Naive thymus-derived CD4-positive, alpha-beta T cell (primary cell): ENCODE data around the gene NTM. TPM values are rescaled to one million over a fixed set of nuclear protein-coding genes. Genes with fewer than 3 reads are reported as not detected.

Experiments used
- ATAC-seq: fragments of 150-1000 bp; cut with Tn5 transposase; 2 replicates; pipeline ENCODE4 v1.10.0; 2021; ENCODE audit warnings: mild to moderate bottlenecking, moderate library complexity
- CTCF ChIA-PET: fragments of 350-600 bp; sonication (Branson Sonifier 250); formaldehyde crosslinking; loops from one replicate; lab custom pipeline; 2021; ENCODE audit warnings: antibody characterized with exemption; lab: Charles Lee
- POLR2A ChIA-PET: fragments of 350-600 bp; sonication (Branson Sonifier 250); formaldehyde crosslinking; loops from one replicate; lab custom pipeline; 2021; ENCODE audit warnings: antibody characterized with exemption, inconsistent platforms; lab: Charles Lee
- DNase-seq, 9 donors: peaks; one replicate each; pipeline versions ENCODE4 v3.0.0 to v3.0.0-alpha.2; 2020 to 2022; ENCODE audit warnings: mixed read lengths in 1 of 9
- H3K27ac ChIP-seq: one replicate; pipeline ENCODE4 v1.7.0; 2013; ENCODE audit warnings: mild to moderate bottlenecking, low read depth, low read length, moderate library complexity
- H3K27me3 ChIP-seq, 2 donors: one replicate each; pipeline ENCODE4 v1.7.0; 2013; ENCODE audit warnings: low read length in 2 of 2, mild to moderate bottlenecking in 2 of 2, moderate library complexity in 2 of 2; ENCODE audit not compliant: control insufficient read depth in 2 of 2, insufficient read depth in 2 of 2
- H3K36me3 ChIP-seq, 3 experiments: 1 replicate in 2 of 3; 2 replicates in 1 of 3; pipeline ENCODE4 v1.7.0; 2013; ENCODE audit warnings: low read length in 3 of 3, mild to moderate bottlenecking in 3 of 3, moderate library complexity in 1 of 3; ENCODE audit not compliant: insufficient read depth in 3 of 3, control insufficient read depth in 2 of 3
- H3K4me1 ChIP-seq, 2 donors: one replicate each; pipeline ENCODE4 v1.7.0; 2013; ENCODE audit warnings: low read length in 2 of 2, mild to moderate bottlenecking in 2 of 2, moderate library complexity in 1 of 2; ENCODE audit not compliant: control insufficient read depth in 2 of 2, insufficient read depth in 2 of 2
- H3K4me3 ChIP-seq: 2 replicates; pipeline ENCODE4 v1.7.0; 2013; ENCODE audit warnings: mild to moderate bottlenecking, low read length
- H3K9me3 ChIP-seq, 3 experiments: 1 replicate in 2 of 3; 2 replicates in 1 of 3; pipeline ENCODE4 v1.7.0; 2013; ENCODE audit warnings: low read length in 3 of 3; ENCODE audit not compliant: control insufficient read depth in 2 of 3
- H3K27ac Mint-ChIP-seq, 9 donors: one replicate each; pipeline ENCODE4 v1.8.0; 2020 to 2022; ENCODE audit warnings: mixed read lengths in 9 of 9, mild to moderate bottlenecking in 8 of 9, moderate library complexity in 5 of 9, inconsistent platforms in 2 of 9
- H3K27me3 Mint-ChIP-seq, 5 donors: one replicate each; pipeline ENCODE4 v1.8.0; 2021 to 2022; ENCODE audit warnings: mixed read lengths in 5 of 5, mild to moderate bottlenecking in 1 of 5
- H3K36me3 Mint-ChIP-seq, 5 donors: one replicate each; pipeline ENCODE4 v1.8.0; 2020 to 2022; ENCODE audit warnings: mixed read lengths in 5 of 5, mild to moderate bottlenecking in 3 of 5, inconsistent platforms in 1 of 5
- H3K4me1 Mint-ChIP-seq, 7 donors: one replicate each; pipeline ENCODE4 v1.8.0; 2020 to 2022; ENCODE audit warnings: mixed read lengths in 7 of 7, mild to moderate bottlenecking in 3 of 7, inconsistent platforms in 1 of 7
- H3K4me3 Mint-ChIP-seq, 10 donors: one replicate each; pipeline ENCODE4 v1.8.0; 2020 to 2022; ENCODE audit warnings: mild to moderate bottlenecking in 10 of 10, mixed read lengths in 10 of 10, moderate library complexity in 6 of 10, inconsistent platforms in 2 of 10
- H3K9me3 Mint-ChIP-seq, 11 donors: one replicate each; pipeline ENCODE4 v1.8.0; 2020 to 2022; ENCODE audit warnings: mixed read lengths in 11 of 11, mild to moderate bottlenecking in 4 of 11, inconsistent platforms in 1 of 11, moderate library complexity in 1 of 11
- intact Hi-C, 2 donors: fragments of 100-400 bp; cut with micrococcal nuclease; formaldehyde crosslinking; loops; one replicate each; pipeline ENCODE4 v1.15.1; 2023
- polyA plus RNA-seq, 2 donors: library from polyadenylated mRNA; unstranded; fragments of 300-500 nt; fragmentation: Illumina TruSeq; gene quantifications; one replicate each; pipeline ENCODE4 v1.2.3, GENCODE V29; 2021
- total RNA-seq, 6 experiments: library from RNA in 5 of 6; stranded (reverse) in 5 of 6; gene quantifications; 1 replicate in 5 of 6; 2 replicates in 1 of 6; pipeline ENCODE4 v1.2.3 and lab custom pipeline; 2021 to 2026

Gene NTM
- total and polyA plus RNA-seq, 7 experiments from 2014 or later = not detected

DNA sequence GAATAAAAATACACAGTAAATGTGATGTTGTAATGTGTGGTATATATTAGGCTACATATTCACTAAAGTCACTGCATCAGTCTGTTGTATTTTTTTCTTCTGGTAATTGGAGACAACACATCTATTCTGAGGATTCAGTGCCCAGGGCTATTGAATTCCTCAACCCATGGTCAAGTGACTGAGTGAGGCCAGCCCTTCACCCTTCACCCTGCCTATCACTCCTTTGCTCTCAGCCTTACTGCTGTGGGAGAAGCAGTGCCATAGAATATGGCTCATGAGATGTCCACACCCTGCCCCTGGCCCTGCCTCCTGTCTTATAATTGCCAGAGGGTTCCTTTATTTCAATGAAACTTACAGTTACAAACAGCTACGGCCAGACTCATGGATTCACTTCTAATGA, 295.6 kb downstream of the NTM start:
- no peaks in the 10 kb centered on the region for H3K27me3 ChIP-seq
- no peaks in the 10 kb centered on the region for H3K4me1 ChIP-seq
- no peak overlapping the region for H3K4me3 ChIP-seq
- no peak overlapping the region for H3K27ac ChIP-seq
- DNase-seq = no peak
- ChIA-PET POLR2A (no interaction called here), CTCF (interaction anchor here (0.8 kb wide), 1 partner anchor 25 kb away, joined by 3 read pairs; no protein-coding TSS in a partner anchor)
- H3K27ac Mint-ChIP-seq = no peak overlapping the region
- H3K4me3 Mint-ChIP-seq = no peak overlapping the region
- H3K9me3 Mint-ChIP-seq = peaks cover 0 to 2% (median 0%) of the 10 kb centered on the region in 11 donors
- intact Hi-C loops = no loop called here
- H3K9me3 ChIP-seq = no peaks in the 10 kb centered on the region
- peaks cover 0 to 12% (median 0%) of the 10 kb centered on the region in 5 donors for H3K27me3 Mint-ChIP-seq
- no peaks in the 10 kb centered on the region for H3K36me3 ChIP-seq
- H3K36me3 Mint-ChIP-seq = no peaks in the 10 kb centered on the region
- ATAC-seq = no peak
- peaks cover 0 to 6% (median 0%) of the 10 kb centered on the region in 7 donors for H3K4me1 Mint-ChIP-seq

DNA sequence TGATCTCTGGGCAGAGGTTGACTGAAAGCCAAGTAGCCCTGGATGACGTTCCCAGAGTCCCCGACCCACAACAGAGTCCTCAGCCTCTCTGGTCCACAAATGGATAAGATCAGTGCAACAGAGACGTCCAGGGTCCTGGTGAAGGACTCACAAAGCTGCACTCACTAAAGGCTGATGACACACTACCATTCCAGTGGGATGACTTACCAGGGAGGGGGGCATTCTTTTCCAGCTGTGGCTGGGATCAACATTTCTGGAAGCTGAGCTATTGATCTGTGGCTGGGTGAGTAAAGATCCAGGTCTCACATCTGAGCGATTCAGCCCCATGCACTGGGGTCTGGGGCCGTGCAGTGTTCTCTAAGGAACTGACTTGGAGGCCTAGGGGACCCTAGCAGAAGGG, 296.2 kb downstream of the NTM start:
- H3K27me3 Mint-ChIP-seq = peaks cover 0 to 11% (median 0%) of the 10 kb centered on the region in 5 donors
- no peak overlapping the region for H3K4me3 Mint-ChIP-seq
- H3K36me3 ChIP-seq = no peaks in the 10 kb centered on the region
- H3K4me1 Mint-ChIP-seq = peaks cover 0 to 6% (median 0%) of the 10 kb centered on the region in 7 donors
- peaks cover 0 to 2% (median 0%) of the 10 kb centered on the region in 11 donors for H3K9me3 Mint-ChIP-seq
- H3K4me1 ChIP-seq = no peaks in the 10 kb centered on the region
- no peaks in the 10 kb centered on the region for H3K27me3 ChIP-seq
- H3K36me3 Mint-ChIP-seq = no peaks in the 10 kb centered on the region
- no peak overlapping the region for H3K4me3 ChIP-seq
- no peak overlapping the region for H3K27ac ChIP-seq
- ChIA-PET CTCF (no interaction called here), POLR2A (no interaction called here)
- H3K27ac Mint-ChIP-seq = no peak overlapping the region
- DNase-seq (no peak), ATAC-seq (no peak)
- intact Hi-C loops = no loop called here
- H3K9me3 ChIP-seq = no peaks in the 10 kb centered on the region

DNA sequence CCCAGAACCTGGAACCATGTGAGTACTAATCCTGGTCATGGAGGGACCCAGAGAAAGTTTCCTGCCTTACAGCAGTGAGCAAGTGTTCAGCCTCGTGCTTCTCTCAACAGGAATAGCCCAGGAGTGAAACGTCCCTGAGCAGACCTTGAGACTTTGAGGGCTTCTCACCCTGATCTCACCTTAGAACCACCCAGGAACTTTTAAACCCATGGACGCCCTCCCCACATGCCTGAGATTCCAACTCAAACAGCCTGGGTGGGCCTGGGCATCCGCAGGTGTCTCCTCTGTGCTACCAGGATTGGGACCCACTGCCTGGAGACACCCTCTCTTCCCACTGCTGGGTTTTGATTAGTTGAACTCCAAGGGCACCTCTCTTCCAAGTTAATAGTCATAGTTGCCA, 297.2 kb downstream of the NTM start:
- intact Hi-C loops = no loop called here
- peaks cover 0 to 2% (median 0%) of the 10 kb centered on the region in 11 donors for H3K9me3 Mint-ChIP-seq
- ChIA-PET CTCF (no interaction called here), POLR2A (no interaction called here)
- Histone ChIP-seq H3K4me1 (no peaks in the 10 kb centered on the region), H3K27ac (no peak overlapping the region), H3K9me3 (no peaks in the 10 kb centered on the region), H3K27me3 (no peaks in the 10 kb centered on the region), H3K36me3 (no peaks in the 10 kb centered on the region), H3K4me3 (no peak overlapping the region)
- peaks cover 0 to 11% (median 0%) of the 10 kb centered on the region in 5 donors for H3K27me3 Mint-ChIP-seq
- DNase-seq (no peak), ATAC-seq (no peak)
- H3K4me3 Mint-ChIP-seq = no peak overlapping the region
- H3K4me1 Mint-ChIP-seq = peaks cover 0 to 6% (median 0%) of the 10 kb centered on the region in 7 donors
- H3K36me3 Mint-ChIP-seq = no peaks in the 10 kb centered on the region
- H3K27ac Mint-ChIP-seq = no peak overlapping the region

DNA sequence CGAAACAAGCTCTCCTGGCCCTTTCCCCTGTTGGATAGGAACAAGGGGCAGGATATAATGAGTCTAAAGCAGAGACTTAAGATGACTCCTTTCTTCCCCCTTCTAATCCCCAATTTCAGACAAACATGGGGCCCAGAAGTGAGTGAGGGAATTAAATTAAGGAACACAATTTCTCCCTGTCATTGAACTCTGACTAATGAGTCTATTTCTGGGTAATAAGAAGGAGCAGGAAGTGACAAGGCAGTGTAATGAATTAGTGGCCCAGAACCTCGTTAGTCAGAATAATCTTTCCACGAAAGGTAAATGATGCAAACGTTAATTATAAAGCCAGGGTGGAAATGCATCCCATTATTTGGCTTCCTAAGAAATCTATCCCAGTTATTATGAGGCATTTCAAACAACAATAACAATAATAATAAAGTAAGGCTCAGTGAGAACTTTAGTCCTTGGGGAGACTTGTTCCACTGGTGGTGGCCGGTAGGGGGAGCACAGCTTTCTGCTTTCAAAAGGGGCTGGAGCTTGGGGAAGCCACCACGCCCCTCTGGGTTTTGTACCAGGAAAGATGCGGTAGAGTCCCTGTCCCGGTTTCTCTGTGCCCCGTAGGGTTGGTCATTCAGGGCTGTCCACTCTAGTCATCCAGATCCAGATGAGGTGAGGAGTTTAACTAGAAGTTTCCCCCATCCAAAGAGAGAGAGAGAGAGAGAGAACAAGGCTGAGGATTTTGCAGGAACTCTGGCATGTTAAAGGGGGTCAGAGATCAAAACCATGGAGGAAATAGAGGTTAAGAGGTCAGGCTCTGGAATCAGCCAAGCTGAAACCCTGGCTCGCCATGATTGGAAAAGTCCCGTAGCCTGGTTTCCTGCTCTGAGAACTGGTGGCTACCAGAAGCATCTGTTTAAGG, 298.3 kb downstream of the NTM start:
- ChIA-PET CTCF (no interaction called here), POLR2A (no interaction called here)
- H3K4me3 Mint-ChIP-seq = peak overlapping the region in 1 of 10 donors; percentile 21
- DNase-seq (peak in 1 of 9 donors; percentile 33), ATAC-seq (peak; percentile 60)
- peak overlapping the region in 1 of 9 donors; percentile 3 for H3K27ac Mint-ChIP-seq
- no peaks in the 10 kb centered on the region for H3K36me3 ChIP-seq
- peaks cover 0 to 2% (median 0%) of the 10 kb centered on the region in 11 donors for H3K9me3 Mint-ChIP-seq
- peaks cover 0 to 6% (median 0%) of the 10 kb centered on the region in 7 donors for H3K4me1 Mint-ChIP-seq
- no peaks in the 10 kb centered on the region for H3K36me3 Mint-ChIP-seq
- intact Hi-C loops = no loop called here
- H3K27ac ChIP-seq = no peak overlapping the region
- H3K27me3 ChIP-seq = no peaks in the 10 kb centered on the region
- H3K4me1 ChIP-seq = no peaks in the 10 kb centered on the region
- no peaks in the 10 kb centered on the region for H3K9me3 ChIP-seq
- peaks cover 0 to 11% (median 0%) of the 10 kb centered on the region in 5 donors for H3K27me3 Mint-ChIP-seq
- H3K4me3 ChIP-seq = no peak overlapping the region

DNA sequence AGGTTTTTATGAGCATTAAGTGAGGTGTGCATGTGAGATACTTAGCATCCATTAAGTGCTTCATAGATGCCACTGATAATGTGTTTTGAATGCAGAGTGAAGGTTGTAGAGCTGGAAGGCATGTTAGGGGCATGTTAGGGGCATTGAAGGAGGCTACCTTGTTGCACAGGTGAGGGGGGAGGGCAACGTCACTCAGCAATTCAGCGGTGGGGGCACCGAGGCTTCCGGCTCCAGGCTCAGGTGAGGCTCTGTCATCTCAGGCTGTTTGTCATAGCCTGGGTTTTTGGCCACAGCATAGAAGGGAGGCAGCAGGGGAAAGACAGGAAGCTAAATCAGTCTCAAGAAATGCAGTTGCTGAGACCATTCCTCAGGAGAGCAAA, 299.0 kb downstream of the NTM start:
- peaks cover 0 to 4% (median 0%) of the 10 kb centered on the region in 11 donors for H3K9me3 Mint-ChIP-seq
- ATAC-seq (no peak), DNase-seq (no peak)
- no peaks in the 10 kb centered on the region for H3K4me1 ChIP-seq
- H3K27me3 ChIP-seq = no peaks in the 10 kb centered on the region
- POLR2A ChIA-PET = no interaction called here
- H3K4me3 ChIP-seq = no peak overlapping the region
- intact Hi-C loops = no loop called here
- H3K27ac ChIP-seq = no peak overlapping the region
- H3K27me3 Mint-ChIP-seq = peaks cover 0 to 11% (median 0%) of the 10 kb centered on the region in 5 donors
- no peak overlapping the region for H3K27ac Mint-ChIP-seq
- peaks cover 0 to 6% (median 0%) of the 10 kb centered on the region in 7 donors for H3K4me1 Mint-ChIP-seq
- H3K36me3 ChIP-seq = no peaks in the 10 kb centered on the region
- CTCF ChIA-PET = no interaction called here
- H3K4me3 Mint-ChIP-seq = no peak overlapping the region
- H3K9me3 ChIP-seq = no peaks in the 10 kb centered on the region
- H3K36me3 Mint-ChIP-seq = no peaks in the 10 kb centered on the region

DNA sequence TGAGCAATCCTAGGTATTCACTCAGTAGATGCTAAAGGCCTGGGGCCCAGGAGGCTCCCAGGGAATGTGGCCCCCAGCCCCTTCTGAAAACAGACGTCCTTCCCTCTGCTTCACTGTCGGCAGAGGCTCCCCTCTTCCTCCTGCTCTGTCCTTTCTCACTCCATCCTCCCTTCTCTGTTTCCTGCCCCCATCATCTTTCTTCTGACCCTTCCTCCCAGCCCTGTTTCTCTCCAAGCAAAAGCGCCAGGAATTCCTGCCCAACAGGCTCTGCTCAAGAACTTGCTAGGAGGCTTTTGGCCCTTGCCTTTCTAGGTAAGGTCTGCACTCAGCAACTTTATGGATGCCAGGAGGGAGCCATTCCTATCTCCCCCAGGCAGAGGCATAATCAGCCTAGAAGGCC, 300.5 kb downstream of the NTM start:
- Mint-ChIP-seq H3K4me1 (peaks cover 0 to 6% (median 0%) of the 10 kb centered on the region in 7 donors), H3K9me3 (peaks cover 0 to 4% (median 0%) of the 10 kb centered on the region in 11 donors), H3K27ac (no peak overlapping the region), H3K4me3 (no peak overlapping the region), H3K36me3 (no peaks in the 10 kb centered on the region), H3K27me3 (peaks cover 0 to 13% (median 0%) of the 10 kb centered on the region in 5 donors)
- intact Hi-C loops = loop anchor here in 1 of 2 donors (5.0 kb wide), 1 partner anchor 424 kb away; no protein-coding TSS in a partner anchor
- Histone ChIP-seq H3K9me3 (no peaks in the 10 kb centered on the region), H3K27ac (no peak overlapping the region), H3K4me3 (no peak overlapping the region), H3K27me3 (no peaks in the 10 kb centered on the region), H3K36me3 (no peaks in the 10 kb centered on the region), H3K4me1 (no peaks in the 10 kb centered on the region)
- ChIA-PET CTCF (no interaction called here), POLR2A (no interaction called here)
- ATAC-seq = no peak
- no peak for DNase-seq
